ENCODE data around the gene KCNJ9. TPM values are rescaled to one million over a fixed set of nuclear protein-coding genes. Genes with fewer than 3 reads are reported as not detected.

The KCNJ9 gene
- total RNA-seq, 1 donor from 2014 or later, result under 0.01 TPM

GRCh38 chr1:160112357-160112756 lies 31.0 kb downstream of the KCNJ9 start:
- no peak overlapping the region for H3K4me3 ChIP-seq (ENCODE audit: low read depth, low read length)
- DNase-seq (ENCODE audit: low read depth) (no peak), FAIRE-seq (peak; percentile 97)
- no peak for TF ChIP-seq CTCF (IDR thresholded peaks at IDR 0.05; ENCODE audit: insufficient read depth, low read length, severe bottlenecking)
- H3K27me3 ChIP-seq (ENCODE audit: control insufficient read depth, insufficient read depth, low read length), result peaks cover 2% of the 10 kb centered on the region
- H3K36me3 ChIP-seq (ENCODE audit: control insufficient read depth, insufficient read depth, low read length), result no peaks in the 10 kb centered on the region

GRCh38 chr1:160113407-160113806 lies 32.1 kb downstream of the KCNJ9 start:
- DNase-seq (ENCODE audit: low read depth), result no peak
- Histone ChIP-seq H3K4me3 (ENCODE audit: low read depth, low read length) (no peak overlapping the region), H3K36me3 (ENCODE audit: control insufficient read depth, insufficient read depth, low read length) (no peaks in the 10 kb centered on the region), H3K27me3 (ENCODE audit: control insufficient read depth, insufficient read depth, low read length) (peaks cover 2% of the 10 kb centered on the region)
- no peak for FAIRE-seq
- TF ChIP-seq CTCF (IDR thresholded peaks at IDR 0.05; ENCODE audit: insufficient read depth, low read length, severe bottlenecking), result no peak

GRCh38 chr1:160114085-160114484 lies 32.7 kb downstream of the KCNJ9 start:
- no peak for TF ChIP-seq CTCF (IDR thresholded peaks at IDR 0.05; ENCODE audit: insufficient read depth, low read length, severe bottlenecking)
- no peak for FAIRE-seq

GRCh38 chr1:160115545-160116282 lies 34.4 kb downstream of the KCNJ9 start, which contains the start of gene ATP1A2:
Gene ATP1A2 (plus strand): TSS chr1:160115759. CDS start chr1:160115862, 103 bp downstream.
- H3K4me3 ChIP-seq (ENCODE audit: low read depth, low read length), result no peak within 1 kb of the TSS
- no peak for FAIRE-seq
- DNase-seq (ENCODE audit: low read depth), result no peak

More at GRCh38 chr1:160114085-160114484, 32.7 kb downstream of the KCNJ9 start:
- Histone ChIP-seq H3K4me3 (ENCODE audit: low read depth, low read length) (no peak overlapping the region), H3K27me3 (ENCODE audit: control insufficient read depth, insufficient read depth, low read length) (peaks cover 2% of the 10 kb centered on the region), H3K36me3 (ENCODE audit: control insufficient read depth, insufficient read depth, low read length) (no peaks in the 10 kb centered on the region)
- no peak for DNase-seq (ENCODE audit: low read depth)

GRCh38 chr1:160116283-160117147 lies 35.2 kb downstream of the KCNJ9 start:
- Histone ChIP-seq H3K4me3 (ENCODE audit: low read depth, low read length) (no peak overlapping the region), H3K27me3 (ENCODE audit: control insufficient read depth, insufficient read depth, low read length) (peaks cover 2% of the 10 kb centered on the region), H3K36me3 (ENCODE audit: control insufficient read depth, insufficient read depth, low read length) (no peaks in the 10 kb centered on the region)
- TF ChIP-seq CTCF (IDR thresholded peaks at IDR 0.05; ENCODE audit: insufficient read depth, low read length, severe bottlenecking), result no peak
- DNase-seq (ENCODE audit: low read depth), result peak; percentile 98
- FAIRE-seq, result peak; percentile 70

More at GRCh38 chr1:160115545-160116282, 34.4 kb downstream of the KCNJ9 start, which contains the start of gene ATP1A2:
- H3K27me3 ChIP-seq (ENCODE audit: control insufficient read depth, insufficient read depth, low read length), result peaks cover 2% of the 10 kb centered on the region
- no peak for TF ChIP-seq CTCF (IDR thresholded peaks at IDR 0.05; ENCODE audit: insufficient read depth, low read length, severe bottlenecking)
- no peaks in the 10 kb centered on the region for H3K36me3 ChIP-seq (ENCODE audit: control insufficient read depth, insufficient read depth, low read length)

Measured in bronchial epithelial cell (primary cell).